BJ (cell line): Measurements from ENCODE around the gene HIPK2. TPM values are rescaled to one million over a fixed set of nuclear protein-coding genes. Genes with fewer than 3 reads are reported as not detected.

Experiments
- CTCF ChIA-PET: fragments of 350-600 bp; formaldehyde crosslinking; extraction: SDS; loops from one replicate; lab custom pipeline; 2021; ENCODE audit warnings: antibody characterized with exemption, inconsistent platforms; lab: Yijun Ruan, JAX
- POLR2A ChIA-PET: fragments of 300-600 bp; sonication (Branson Sonifier 250); formaldehyde crosslinking; extraction: SDS; loops from one replicate; lab custom pipeline; 2021; ENCODE audit warnings: antibody characterized with exemption; lab: Charles Lee
- DNase-seq: peaks from one replicate; pipeline ENCODE4 v3.0.0-alpha.2; 2011; ENCODE audit warnings: low read depth
- H3K27me3 ChIP-seq: 2 replicates; pipeline ENCODE4 v1.6.0; 2011; ENCODE audit warnings: low read length; ENCODE audit not compliant: control insufficient read depth, insufficient read depth
- H3K36me3 ChIP-seq: 2 replicates; pipeline ENCODE4 v1.5.1; 2011; ENCODE audit warnings: low read length; ENCODE audit not compliant: control insufficient read depth, insufficient read depth
- H3K4me3 ChIP-seq: 2 replicates; pipeline ENCODE4 v1.5.1; 2011; ENCODE audit warnings: low read depth, mild to moderate bottlenecking, control low read depth, low read length
- polyA plus RNA-seq: library from polyadenylated mRNA; depleted of rRNA; stranded (reverse); fragments of >200 nt; gene quantifications from 2 replicates; pipeline ENCODE4 v1.2.3, GENCODE V29; 2011
- TF ChIP-seq, protein P1 (sequence below): IDR thresholded peaks from 2 replicates; pipeline ENCODE4 v1.5.1; 2011; ENCODE audit warnings: low read depth, mild to moderate bottlenecking, control low read depth, inconsistent platforms, low read length, moderate library complexity; ENCODE audit not compliant: insufficient read depth

Gene HIPK2
- polyA plus RNA-seq, 1 experiment, result 3.6 TPM

DNA sequence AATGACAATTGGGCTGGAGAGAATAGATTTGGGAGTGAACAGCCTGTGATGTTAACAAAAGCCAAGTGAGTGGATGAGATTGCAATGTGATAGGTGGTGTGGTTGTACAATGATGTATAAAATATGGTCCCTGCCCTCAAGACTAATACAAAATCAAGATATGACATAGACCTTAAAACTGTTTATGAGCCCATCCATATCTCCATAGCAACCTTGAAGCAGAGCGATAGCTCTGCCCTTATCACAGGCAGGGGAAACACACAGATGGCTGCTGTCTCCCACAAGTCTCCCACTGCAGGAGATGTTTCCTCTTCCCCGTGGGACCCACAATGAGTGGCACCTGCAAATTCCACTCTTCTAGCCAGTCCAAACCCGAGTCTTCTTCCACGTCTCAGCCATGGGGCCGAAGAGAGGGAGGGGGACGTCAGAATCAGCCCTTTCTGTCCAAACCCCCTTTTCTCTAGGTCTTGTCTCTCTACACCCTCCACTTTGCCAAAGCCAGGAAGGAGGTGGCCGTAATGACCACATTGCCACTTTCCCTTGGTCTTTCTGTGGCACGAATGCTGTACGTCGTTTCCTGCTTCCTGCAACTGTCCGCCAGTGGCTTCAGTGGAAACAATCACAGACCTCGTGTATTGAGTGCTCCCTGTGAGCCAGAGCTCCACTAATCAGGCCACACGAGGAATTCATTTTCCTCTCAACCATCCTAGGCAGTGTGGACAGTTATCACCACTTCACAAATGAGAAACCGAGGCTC, 43.7 kb upstream of the HIPK2 start:
- Histone ChIP-seq H3K36me3 (no peaks in the 10 kb centered on the region), H3K4me3 (no peak overlapping the region), H3K27me3 (peaks cover 10% of the 10 kb centered on the region)
- ChIA-PET CTCF (interaction anchor here (1.2 kb wide), 1 partner anchor 10 kb away, joined by 3 read pairs; no protein-coding TSS in a partner anchor), POLR2A (no interaction called here)
- no peak for DNase-seq
- TF ChIP-seq, protein P1, sequence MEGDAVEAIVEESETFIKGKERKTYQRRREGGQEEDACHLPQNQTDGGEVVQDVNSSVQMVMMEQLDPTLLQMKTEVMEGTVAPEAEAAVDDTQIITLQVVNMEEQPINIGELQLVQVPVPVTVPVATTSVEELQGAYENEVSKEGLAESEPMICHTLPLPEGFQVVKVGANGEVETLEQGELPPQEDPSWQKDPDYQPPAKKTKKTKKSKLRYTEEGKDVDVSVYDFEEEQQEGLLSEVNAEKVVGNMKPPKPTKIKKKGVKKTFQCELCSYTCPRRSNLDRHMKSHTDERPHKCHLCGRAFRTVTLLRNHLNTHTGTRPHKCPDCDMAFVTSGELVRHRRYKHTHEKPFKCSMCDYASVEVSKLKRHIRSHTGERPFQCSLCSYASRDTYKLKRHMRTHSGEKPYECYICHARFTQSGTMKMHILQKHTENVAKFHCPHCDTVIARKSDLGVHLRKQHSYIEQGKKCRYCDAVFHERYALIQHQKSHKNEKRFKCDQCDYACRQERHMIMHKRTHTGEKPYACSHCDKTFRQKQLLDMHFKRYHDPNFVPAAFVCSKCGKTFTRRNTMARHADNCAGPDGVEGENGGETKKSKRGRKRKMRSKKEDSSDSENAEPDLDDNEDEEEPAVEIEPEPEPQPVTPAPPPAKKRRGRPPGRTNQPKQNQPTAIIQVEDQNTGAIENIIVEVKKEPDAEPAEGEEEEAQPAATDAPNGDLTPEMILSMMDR, result no peak

DNA sequence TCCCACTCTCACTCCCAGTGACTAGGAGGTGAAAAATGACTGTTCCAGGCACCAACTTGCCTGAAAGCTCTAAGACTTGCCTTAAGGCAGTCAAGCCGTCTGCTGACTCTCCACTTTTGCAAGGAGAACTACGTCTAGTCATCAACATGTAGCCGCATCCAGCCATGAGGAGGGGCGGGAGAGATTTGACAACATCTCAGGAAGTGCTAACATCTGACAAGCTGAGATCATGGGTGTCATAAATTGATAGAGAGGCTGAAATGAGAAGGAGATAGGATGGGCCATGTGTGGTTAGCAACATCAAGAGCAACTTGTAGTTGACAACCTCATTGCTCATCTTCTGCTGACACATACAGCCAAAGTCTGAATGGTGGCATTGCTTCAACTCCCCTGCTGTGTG, 42.3 kb upstream of the HIPK2 start:
- TF ChIP-seq, protein P1, result no peak
- Histone ChIP-seq H3K4me3 (no peak overlapping the region), H3K36me3 (no peaks in the 10 kb centered on the region), H3K27me3 (peaks cover 12% of the 10 kb centered on the region)
- CTCF ChIA-PET, result no interaction called here
- DNase-seq, result no peak
- POLR2A ChIA-PET, result no interaction called here

DNA sequence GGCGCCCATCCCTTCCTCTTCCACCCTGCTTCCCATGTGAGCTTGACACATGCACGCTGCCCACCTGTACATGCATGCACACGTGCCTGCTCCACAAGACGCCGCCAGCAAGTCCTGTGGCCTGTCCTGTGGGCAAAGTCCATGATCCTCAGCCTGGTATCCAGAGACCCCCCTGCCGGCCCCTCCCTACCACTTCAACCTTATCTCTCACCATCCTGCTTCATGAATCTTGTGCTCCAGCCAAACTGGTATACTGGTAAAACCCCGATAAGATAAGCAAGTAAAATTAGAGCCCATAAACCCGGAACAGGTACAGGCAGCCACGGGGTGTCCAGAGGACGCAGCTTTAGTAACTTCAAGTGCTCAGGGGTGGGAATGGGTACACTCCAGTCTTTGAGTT, 39.5 kb upstream of the HIPK2 start:
- H3K27me3 ChIP-seq, result peaks cover 7% of the 10 kb centered on the region
- DNase-seq, result no peak
- TF ChIP-seq, protein P1, result no peak
- no peaks in the 10 kb centered on the region for H3K36me3 ChIP-seq
- H3K4me3 ChIP-seq, result no peak overlapping the region
- CTCF ChIA-PET, result interaction anchor here (0.7 kb wide), 1 partner anchor 33 kb away, joined by 3 read pairs; no protein-coding TSS in a partner anchor
- POLR2A ChIA-PET, result no interaction called here

DNA sequence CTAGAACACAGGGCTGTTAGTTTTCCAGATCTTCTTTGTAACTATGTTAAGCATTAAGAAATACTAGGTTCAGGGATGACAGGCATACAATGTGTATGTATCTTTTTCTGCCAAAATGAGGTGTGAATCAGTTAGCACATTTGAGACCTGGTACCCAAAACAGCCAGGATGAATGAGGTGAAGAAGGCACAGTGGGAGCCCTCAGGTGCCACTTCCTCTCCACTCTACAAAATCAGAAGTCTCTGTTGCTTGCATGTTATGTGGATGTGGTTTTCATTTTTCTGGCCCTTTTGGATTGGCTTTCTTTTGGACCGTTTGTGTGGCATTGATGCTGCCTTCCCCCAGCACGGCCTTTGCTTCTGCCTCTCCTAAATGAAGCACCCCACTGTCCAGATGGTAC, 35.9 kb upstream of the HIPK2 start:
- H3K27me3 ChIP-seq, result 0 out of 2 replicates have a peak, but pooled peaks cover 3% of the 10 kb centered on the region
- TF ChIP-seq, protein P1, result no peak
- ChIA-PET CTCF (no interaction called here), POLR2A (no interaction called here)
- no peak for DNase-seq
- no peaks in the 10 kb centered on the region for H3K36me3 ChIP-seq
- no peak overlapping the region for H3K4me3 ChIP-seq

DNA sequence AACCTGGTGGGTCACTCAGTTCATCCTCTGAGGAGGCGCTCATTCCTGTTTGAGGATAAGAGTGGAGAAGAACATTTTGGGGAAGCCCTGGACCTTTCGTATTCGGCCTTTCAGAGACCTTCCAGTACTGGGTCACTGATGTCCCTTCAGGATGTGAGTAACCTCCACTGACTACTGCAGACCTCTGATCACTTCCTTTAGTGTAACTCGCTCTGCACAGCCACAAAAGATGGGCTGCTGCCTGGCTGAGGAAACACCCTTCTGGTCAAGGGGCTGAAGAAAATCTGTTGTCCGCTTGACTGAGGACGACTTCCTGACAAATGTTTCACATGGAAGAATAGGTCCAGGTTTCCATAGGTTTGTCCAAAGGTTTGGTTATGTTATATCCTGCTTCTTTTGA, 35.4 kb upstream of the HIPK2 start:
- Histone ChIP-seq H3K36me3 (no peaks in the 10 kb centered on the region), H3K4me3 (no peak overlapping the region), H3K27me3 (0 out of 2 replicates have a peak, but pooled peaks cover 3% of the 10 kb centered on the region)
- DNase-seq, result no peak
- TF ChIP-seq, protein P1, result no peak
- ChIA-PET POLR2A (no interaction called here), CTCF (no interaction called here)
